ENCODE data around the gene CNOT9. TPM values are rescaled to one million over a fixed set of nuclear protein-coding genes. Genes with fewer than 3 reads are reported as not detected.

CNOT9 gene
- total and polyA plus RNA-seq, 2 of the 13 experiments (the other 11 are each of a cell fraction or from before 2014, with no cell fraction given), result 82.6 to 92.4 TPM

GRCh38 chr2:218615868-218616315, 47.3 kb downstream of the CNOT9 start (continued):
- TF ChIP-seq, protein P1, sequence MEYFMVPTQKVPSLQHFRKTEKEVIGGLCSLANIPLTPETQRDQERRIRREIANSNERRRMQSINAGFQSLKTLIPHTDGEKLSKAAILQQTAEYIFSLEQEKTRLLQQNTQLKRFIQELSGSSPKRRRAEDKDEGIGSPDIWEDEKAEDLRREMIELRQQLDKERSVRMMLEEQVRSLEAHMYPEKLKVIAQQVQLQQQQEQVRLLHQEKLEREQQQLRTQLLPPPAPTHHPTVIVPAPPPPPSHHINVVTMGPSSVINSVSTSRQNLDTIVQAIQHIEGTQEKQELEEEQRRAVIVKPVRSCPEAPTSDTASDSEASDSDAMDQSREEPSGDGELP (IDR thresholded peaks at IDR 0.05; ENCODE audit: borderline replicate concordance, low read depth), result peak; percentile 65; the same call in 1 of the 2 replicates
- no peak for TF ChIP-seq ZHX2 (IDR thresholded peaks at IDR 0.05; ENCODE audit: low read depth)
- TF ChIP-seq ZHX2 (CRISPR knock-in tag; IDR thresholded peaks at IDR 0.05; ENCODE audit: borderline replicate concordance), result no peak

GRCh38 chr2:218618102-218618860, 49.6 kb downstream of the CNOT9 start:
- ATAC-seq, result peak; percentile 47
- POLR2A ChIA-PET, result no interaction called here
- 57% methylated on average over 9 of the region's 9 CpGs for WGBS (ENCODE audit: low lambda C conversion rate)
- TF ChIP-seq HNRNPL (IDR thresholded peaks at IDR 0.05; ENCODE audit: low read depth, low read length) (no peak), STAG1 (CRISPR knock-in tag; IDR thresholded peaks at IDR 0.05) (peak; percentile 49; the same call in 1 of the 2 replicates), SOX6 (IDR thresholded peaks at IDR 0.05) (no peak), SOX6 (CRISPR knock-in tag; IDR thresholded peaks at IDR 0.05) (no peak), MYC (CRISPR knock-in tag; IDR thresholded peaks at IDR 0.05; ENCODE audit: borderline replicate concordance) (0 out of 2 replicates have a peak, but pooled peaks have one; percentile 21), POLR2AphosphoS2 (IDR thresholded peaks at IDR 0.05; ENCODE audit: low read depth, low read length) (no peak), HOXA7 (CRISPR knock-in tag; IDR thresholded peaks at IDR 0.05) (no peak), POGK (CRISPR knock-in tag; conservative IDR thresholded peaks at IDR 0.05) (no peak)
- TF ChIP-seq, protein P2, sequence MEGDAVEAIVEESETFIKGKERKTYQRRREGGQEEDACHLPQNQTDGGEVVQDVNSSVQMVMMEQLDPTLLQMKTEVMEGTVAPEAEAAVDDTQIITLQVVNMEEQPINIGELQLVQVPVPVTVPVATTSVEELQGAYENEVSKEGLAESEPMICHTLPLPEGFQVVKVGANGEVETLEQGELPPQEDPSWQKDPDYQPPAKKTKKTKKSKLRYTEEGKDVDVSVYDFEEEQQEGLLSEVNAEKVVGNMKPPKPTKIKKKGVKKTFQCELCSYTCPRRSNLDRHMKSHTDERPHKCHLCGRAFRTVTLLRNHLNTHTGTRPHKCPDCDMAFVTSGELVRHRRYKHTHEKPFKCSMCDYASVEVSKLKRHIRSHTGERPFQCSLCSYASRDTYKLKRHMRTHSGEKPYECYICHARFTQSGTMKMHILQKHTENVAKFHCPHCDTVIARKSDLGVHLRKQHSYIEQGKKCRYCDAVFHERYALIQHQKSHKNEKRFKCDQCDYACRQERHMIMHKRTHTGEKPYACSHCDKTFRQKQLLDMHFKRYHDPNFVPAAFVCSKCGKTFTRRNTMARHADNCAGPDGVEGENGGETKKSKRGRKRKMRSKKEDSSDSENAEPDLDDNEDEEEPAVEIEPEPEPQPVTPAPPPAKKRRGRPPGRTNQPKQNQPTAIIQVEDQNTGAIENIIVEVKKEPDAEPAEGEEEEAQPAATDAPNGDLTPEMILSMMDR (CRISPR knock-in tag; IDR thresholded peaks at IDR 0.05), result peak; percentile 44

More at GRCh38 chr2:218618102-218618860, 49.6 kb downstream of the CNOT9 start:
- Histone ChIP-seq H3K9ac (ENCODE audit: insufficient read depth, low read depth, low read length) (no peak overlapping the region), H3K4me2 (ENCODE audit: low read depth, low read length) (no peak overlapping the region), H3K27ac (ENCODE audit: extremely low read length, insufficient read depth, low read length) (no peak overlapping the region), H3K27me3 (ENCODE audit: control insufficient read depth in 1 of 2, insufficient read depth in 2 of 2, low read length in 2 of 2) (peaks cover 0 to 8% of the 10 kb centered on the region in 2 experiments; a peak in 3 of 5 replicates), H3K9me3 (ENCODE audit: low read length) (no peaks in the 10 kb centered on the region), H3K36me3 (replicated peaks in 1 of 2; ENCODE audit: control insufficient read depth in 1 of 2, insufficient read depth in 2 of 2, low read length in 2 of 2) (no peaks in the 10 kb centered on the region), H3K79me2 (ENCODE audit: insufficient read depth, low read length) (no peaks in the 10 kb centered on the region), H4K20me1 (ENCODE audit: insufficient read depth, low read length) (no peaks in the 10 kb centered on the region), H3K4me1 (ENCODE audit: insufficient read depth, low read length) (peaks cover 26% of the 10 kb centered on the region), H3K4me3 (replicated peaks in 1 of 3; ENCODE audit: insufficient read depth in 1 of 3, low read depth in 2 of 3, low read length in 3 of 3) (no peak overlapping the region), H2AFZ (ENCODE audit: low read length) (no peak overlapping the region)
- CTCF ChIA-PET (ENCODE audit: low intra/inter-chr PET ratio, low total read pairs), result no interaction called here
- peak; percentile 18 for DNase-seq (ENCODE audit: low spot score)
- no TSS peak for BruUV-seq (replicated peaks)
- no peak for FAIRE-seq
- intact Hi-C loops (cut with micrococcal nuclease; ENCODE audit: unreplicated experiment) (no loop called here), in situ Hi-C loops (cut with HindIII; ENCODE audit: extremely low pct_ligation_motif_present, low pct_unique_long_range_greater_than_20kb) (no loop called here)

Data from HepG2 (cell line).